ENCODE results near the gene NUS1.
"Not testable (repeated sequence)": the region's sequence is repeated elsewhere in the genome, so short reads cannot be mapped to it uniquely, and the experiment has no call there.

NUS1 gene

GRCh38 chr6:117674991-117675657 is at the start of gene NUS1:
TSS of gene NUS1 (plus strand) at chr6:117675469. CDS start at chr6:117675671, 202 bp downstream.
- TF ChIP-seq CTCF (IDR thresholded peaks at IDR 0.05; ENCODE audit: borderline replicate concordance, control extremely low read depth, extremely low read depth, insufficient read depth, missing control alignments) = peak; percentile 90
- in situ Hi-C loops (cut with MboI; ENCODE audit: low sequenced_read_pairs, unreplicated experiment) = no loop called here
- DNase-seq (ENCODE audit: low spot score) = peak; percentile 97

GRCh38 chr6:117627533-117627932 is 47.7 kb upstream of the NUS1 start:
- TF ChIP-seq CTCF (IDR thresholded peaks at IDR 0.05; ENCODE audit: borderline replicate concordance, control extremely low read depth, extremely low read depth, insufficient read depth, missing control alignments) = no peak
- in situ Hi-C loops (cut with MboI; ENCODE audit: low sequenced_read_pairs, unreplicated experiment) = no loop called here
- DNase-seq (ENCODE audit: low spot score) = no peak

- no peak for TF ChIP-seq CTCF (IDR thresholded peaks at IDR 0.05; ENCODE audit: borderline replicate concordance, control extremely low read depth, extremely low read depth, insufficient read depth, missing control alignments)
- DNase-seq (ENCODE audit: low spot score) = no peak
- in situ Hi-C loops (cut with MboI; ENCODE audit: low sequenced_read_pairs, unreplicated experiment) = no loop called here
These were observed 46.1 kb upstream of the NUS1 start for GRCh38 chr6:117629119-117629660.

GRCh38 chr6:117637770-117638169 is 37.5 kb upstream of the NUS1 start:
- TF ChIP-seq CTCF (IDR thresholded peaks at IDR 0.05; ENCODE audit: borderline replicate concordance, control extremely low read depth, extremely low read depth, insufficient read depth, missing control alignments) = no peak
- in situ Hi-C loops (cut with MboI; ENCODE audit: low sequenced_read_pairs, unreplicated experiment) = no loop called here
- no peak for DNase-seq (ENCODE audit: low spot score)

- in situ Hi-C loops (cut with MboI; ENCODE audit: low sequenced_read_pairs, unreplicated experiment) = no loop called here
- TF ChIP-seq CTCF (IDR thresholded peaks at IDR 0.05; ENCODE audit: borderline replicate concordance, control extremely low read depth, extremely low read depth, insufficient read depth, missing control alignments) = no peak
- no peak for DNase-seq (ENCODE audit: low spot score)
These were observed 32.3 kb upstream of the NUS1 start for GRCh38 chr6:117642976-117643375.

- DNase-seq (ENCODE audit: low spot score); in situ Hi-C loops (cut with MboI; ENCODE audit: low sequenced_read_pairs, unreplicated experiment): not testable (repeated sequence)
These were observed 23.3 kb upstream of the NUS1 start for GRCh38 chr6:117651984-117652383.

- TF ChIP-seq CTCF (IDR thresholded peaks at IDR 0.05; ENCODE audit: borderline replicate concordance, control extremely low read depth, extremely low read depth, insufficient read depth, missing control alignments) = no peak
- in situ Hi-C loops (cut with MboI; ENCODE audit: low sequenced_read_pairs, unreplicated experiment) = no loop called here
- DNase-seq (ENCODE audit: low spot score) = no peak
These were observed 21.3 kb upstream of the NUS1 start for GRCh38 chr6:117653949-117654348.

Data from GM13976 (cell line).